T-cell (primary cell): Measurements from ENCODE around the gene POU2AF3. TPM values are rescaled to one million over a fixed set of nuclear protein-coding genes. Genes with fewer than 3 reads are reported as not detected.

ENCODE experiments used
- ATAC-seq, 4 experiments: fragments of 200-7000 bp in 3 of 4; fragments of 150-1000 bp in 1 of 4; cut with Tn5 transposase; replicated peaks in 1 of 4; 1 replicate in 3 of 4; 2 replicates in 1 of 4; pipeline ENCODE4 v1.10.0; 2021; ENCODE audit warnings: moderate library complexity in 3 of 4, mild to moderate bottlenecking in 2 of 4, moderate number of reproducible peaks in 1 of 4
- CTCF ChIA-PET, 2 donors: fragments of 300-600 bp; sonication (Branson Sonifier 250); formaldehyde crosslinking; loops; one replicate each; lab custom pipeline; 2022; ENCODE audit warnings: antibody characterized with exemption in 2 of 2; lab: Charles Lee
- POLR2A ChIA-PET, 2 donors: fragments of 300-600 bp; sonication (Branson Sonifier 250); formaldehyde crosslinking; loops; one replicate each; lab custom pipeline; 2022; ENCODE audit warnings: antibody characterized with exemption in 2 of 2; lab: Charles Lee
- DNase-seq, 35 experiments: peaks; one replicate each; pipeline versions ENCODE4 v3.0.0 to v3.0.0-alpha.2; 2013 to 2023
- H3K27ac ChIP-seq: one replicate; pipeline ENCODE4 v1.5.1; 2013; ENCODE audit warnings: low read length
- H3K27me3 ChIP-seq, 2 experiments: replicated peaks in 1 of 2; 1 replicate in 1 of 2; 2 replicates in 1 of 2; pipeline versions ENCODE4 v1.6.1 to v1.7.0; 2013; ENCODE audit warnings: low read length in 1 of 2, mixed read lengths in 1 of 2; ENCODE audit not compliant: control insufficient read depth in 2 of 2, insufficient read depth in 2 of 2; ENCODE audit errors: extremely low read depth in 1 of 2
- H3K36me3 ChIP-seq, 2 donors: 1 replicate in 1 of 2; 2 replicates in 1 of 2; pipeline versions ENCODE4 v1.6.1 to v1.7.0; 2013; ENCODE audit warnings: low read length in 1 of 2; ENCODE audit not compliant: control insufficient read depth in 2 of 2, insufficient read depth in 1 of 2; ENCODE audit errors: extremely low read depth in 1 of 2
- H3K4me1 ChIP-seq, 2 experiments: 1 replicate in 1 of 2; 2 replicates in 1 of 2; pipeline versions ENCODE4 v1.6.1 to v1.7.0; 2013; ENCODE audit warnings: low read length in 2 of 2, mixed read lengths in 1 of 2; ENCODE audit not compliant: insufficient read depth in 2 of 2, control insufficient read depth in 1 of 2; ENCODE audit errors: extremely low read depth in 1 of 2
- H3K4me3 ChIP-seq, 2 donors: 1 replicate in 1 of 2; 2 replicates in 1 of 2; pipeline versions ENCODE4 v1.5.1 to v1.7.0; 2013; ENCODE audit warnings: mild to moderate bottlenecking in 2 of 2, low read length in 1 of 2, moderate library complexity in 1 of 2; ENCODE audit not compliant: control insufficient read depth in 1 of 2; ENCODE audit errors: extremely low read depth in 1 of 2
- H3K9me3 ChIP-seq: 2 replicates; pipeline ENCODE4 v1.7.0; 2013
- H3K27ac Mint-ChIP-seq, 2 donors: one replicate each; pipeline ENCODE4 v1.8.0; 2020 to 2021; ENCODE audit warnings: mild to moderate bottlenecking in 2 of 2, mixed read lengths in 2 of 2
- H3K27me3 Mint-ChIP-seq, 2 donors: one replicate each; pipeline ENCODE4 v1.8.0; 2021 to 2022; ENCODE audit warnings: mixed read lengths in 2 of 2
- H3K36me3 Mint-ChIP-seq: one replicate; pipeline ENCODE4 v1.8.0; 2021; ENCODE audit warnings: mixed read lengths
- H3K4me1 Mint-ChIP-seq, 3 donors: one replicate each; pipeline ENCODE4 v1.8.0; 2020 to 2022; ENCODE audit warnings: mixed read lengths in 3 of 3, mild to moderate bottlenecking in 1 of 3
- H3K4me3 Mint-ChIP-seq, 3 donors: one replicate each; pipeline ENCODE4 v1.8.0; 2020 to 2022; ENCODE audit warnings: mild to moderate bottlenecking in 3 of 3, mixed read lengths in 3 of 3, moderate library complexity in 3 of 3
- H3K9me3 Mint-ChIP-seq, 3 donors: one replicate each; pipeline ENCODE4 v1.8.0; 2020 to 2022; ENCODE audit warnings: mixed read lengths in 3 of 3
- WGBS: methylation state at CpG from one replicate; pipeline ENCODE4 v1.1.5; 2013; ENCODE audit warnings: missing lambda C conversion rate; ENCODE audit not compliant: insufficient coverage; 5-methylcytosine and 5-hydroxymethylcytosine counted together
- total RNA-seq, 35 experiments: library from RNA in 6 of 35; stranded (reverse) in 6 of 35; fragments of 120-200 nt in 1 of 35; gene quantifications; one replicate each; pipeline versions ENCODE4 v1.2.1 to v1.2.4 and lab custom pipeline; 2013 to 2026

The POU2AF3 gene
- total RNA-seq, 5 donors from 2014 or later (not counting 1 experiment from before 2014, with no cell fraction given) = not detected

GRCh38 chr11:111297696-111298095 lies 650 bp upstream of the POU2AF3 start:
- H3K4me1 Mint-ChIP-seq = peaks cover 0 to 6% (median 4%) of the 10 kb centered on the region in 3 donors
- no peak overlapping the region for H3K27ac ChIP-seq
- CTCF ChIA-PET = no interaction called here
- peaks cover 2 to 35% of the 10 kb centered on the region in 2 experiments for H3K27me3 ChIP-seq
- ATAC-seq (no peak), DNase-seq (no peak)
- no peak overlapping the region for H3K27ac Mint-ChIP-seq
- WGBS = 100% methylated on average over 3 of the region's 10 CpGs
- no peaks in the 10 kb centered on the region for H3K36me3 Mint-ChIP-seq
- no peaks in the 10 kb centered on the region for H3K9me3 ChIP-seq
- H3K27me3 Mint-ChIP-seq = peaks cover 15 to 35% of the 10 kb centered on the region in 2 donors
- H3K4me3 Mint-ChIP-seq = peak overlapping the region in 1 of 3 donors; percentile 47
- H3K4me1 ChIP-seq = peaks cover 0 to 5% of the 10 kb centered on the region in 2 experiments
- H3K4me3 ChIP-seq = no peak overlapping the region
- H3K9me3 Mint-ChIP-seq = no peaks in the 10 kb centered on the region
- POLR2A ChIA-PET = no interaction called here
- no peaks in the 10 kb centered on the region for H3K36me3 ChIP-seq

GRCh38 chr11:111299101-111300026 lies 1.0 kb downstream of the POU2AF3 start:
- DNase-seq = peak in 1 of 35 experiments; percentile 1
- peak overlapping the region in 1 of 3 donors; percentile 20 for H3K4me3 Mint-ChIP-seq
- H3K9me3 Mint-ChIP-seq = no peaks in the 10 kb centered on the region
- CTCF ChIA-PET = no interaction called here
- Histone ChIP-seq H3K27me3 (peaks cover 2 to 35% of the 10 kb centered on the region in 2 experiments), H3K9me3 (no peaks in the 10 kb centered on the region), H3K4me1 (peaks cover 0 to 5% of the 10 kb centered on the region in 2 experiments), H3K27ac (no peak overlapping the region), H3K4me3 (no peak overlapping the region), H3K36me3 (no peaks in the 10 kb centered on the region)
- 6% methylated on average over 74 of the region's 77 CpGs for WGBS
- no peak for ATAC-seq
- no peaks in the 10 kb centered on the region for H3K36me3 Mint-ChIP-seq
- H3K4me1 Mint-ChIP-seq = peaks cover 0 to 6% (median 4%) of the 10 kb centered on the region in 3 donors
- peaks cover 16 to 40% of the 10 kb centered on the region in 2 donors for H3K27me3 Mint-ChIP-seq
- POLR2A ChIA-PET = no interaction called here
- no peak overlapping the region for H3K27ac Mint-ChIP-seq

- H3K4me1 Mint-ChIP-seq = peaks cover 0 to 6% (median 4%) of the 10 kb centered on the region in 3 donors
- CTCF ChIA-PET = no interaction called here
- peaks cover 25 to 44% of the 10 kb centered on the region in 2 donors for H3K27me3 Mint-ChIP-seq
- no peaks in the 10 kb centered on the region for H3K9me3 Mint-ChIP-seq
- DNase-seq (no peak), ATAC-seq (no peak)
- no peaks in the 10 kb centered on the region for H3K36me3 Mint-ChIP-seq
- Histone ChIP-seq H3K27me3 (peaks cover 2 to 35% of the 10 kb centered on the region in 2 experiments), H3K9me3 (no peaks in the 10 kb centered on the region), H3K4me3 (no peak overlapping the region), H3K36me3 (no peaks in the 10 kb centered on the region), H3K4me1 (peaks cover 0 to 5% of the 10 kb centered on the region in 2 experiments), H3K27ac (no peak overlapping the region)
- no peak overlapping the region for H3K27ac Mint-ChIP-seq
- peak overlapping the region in 1 of 3 donors; percentile 28 for H3K4me3 Mint-ChIP-seq
- WGBS = 95% methylated on average over 4 of the region's 9 CpGs
- POLR2A ChIA-PET = no interaction called here
Measured at GRCh38 chr11:111300569-111300968, 2.2 kb downstream of the POU2AF3 start.

GRCh38 chr11:111301004-111301841 lies 2.9 kb downstream of the POU2AF3 start:
- H3K27me3 Mint-ChIP-seq = peaks cover 26 to 44% of the 10 kb centered on the region in 2 donors

DNA sequence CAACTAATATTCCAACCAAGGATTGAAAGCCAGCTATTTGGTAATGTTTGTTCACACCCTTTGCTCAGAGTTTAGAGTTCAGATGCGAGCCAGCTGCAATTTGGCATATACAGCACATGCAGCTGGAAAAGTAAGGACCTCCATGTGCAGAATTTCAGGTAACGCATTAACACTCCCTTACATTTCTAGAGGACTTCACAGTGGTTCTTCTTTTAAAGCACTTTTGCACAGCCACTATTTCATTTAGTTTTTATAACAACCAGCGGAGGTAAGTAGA lies 3.4 kb downstream of the POU2AF3 start:
- ChIA-PET CTCF (no interaction called here), POLR2A (no interaction called here)
- H3K27me3 Mint-ChIP-seq = peaks cover 32 to 49% of the 10 kb centered on the region in 2 donors
- ATAC-seq (no peak), DNase-seq (no peak)
- peaks cover 0 to 6% (median 4%) of the 10 kb centered on the region in 3 donors for H3K4me1 Mint-ChIP-seq
- H3K36me3 Mint-ChIP-seq = no peaks in the 10 kb centered on the region
- WGBS = 88% methylated on average over 3 of the region's 3 CpGs
- peaks cover 0 to 33% of the 10 kb centered on the region in 2 experiments for H3K27me3 ChIP-seq
- H3K36me3 ChIP-seq = no peaks in the 10 kb centered on the region
- no peaks in the 10 kb centered on the region for H3K9me3 Mint-ChIP-seq
- no peak overlapping the region for H3K27ac Mint-ChIP-seq
- H3K4me3 ChIP-seq = no peak overlapping the region
- no peak overlapping the region for H3K4me3 Mint-ChIP-seq
- no peak overlapping the region for H3K27ac ChIP-seq
- peaks cover 0 to 5% of the 10 kb centered on the region in 2 experiments for H3K4me1 ChIP-seq
- no peaks in the 10 kb centered on the region for H3K9me3 ChIP-seq

More at GRCh38 chr11:111301004-111301841, 2.9 kb downstream of the POU2AF3 start:
- Histone ChIP-seq H3K4me3 (no peak overlapping the region), H3K27me3 (peaks cover 0 to 35% of the 10 kb centered on the region in 2 experiments), H3K9me3 (no peaks in the 10 kb centered on the region), H3K4me1 (peaks cover 0 to 5% of the 10 kb centered on the region in 2 experiments), H3K36me3 (no peaks in the 10 kb centered on the region), H3K27ac (no peak overlapping the region)
- H3K4me3 Mint-ChIP-seq = no peak overlapping the region
- DNase-seq (no peak), ATAC-seq (no peak)
- POLR2A ChIA-PET = no interaction called here
- H3K9me3 Mint-ChIP-seq = no peaks in the 10 kb centered on the region
- H3K27ac Mint-ChIP-seq = no peak overlapping the region
- no peaks in the 10 kb centered on the region for H3K36me3 Mint-ChIP-seq
- peaks cover 0 to 6% (median 4%) of the 10 kb centered on the region in 3 donors for H3K4me1 Mint-ChIP-seq
- no CpG with 5 or more reads among the region's 5 CpGs for WGBS
- CTCF ChIA-PET = no interaction called here

DNA sequence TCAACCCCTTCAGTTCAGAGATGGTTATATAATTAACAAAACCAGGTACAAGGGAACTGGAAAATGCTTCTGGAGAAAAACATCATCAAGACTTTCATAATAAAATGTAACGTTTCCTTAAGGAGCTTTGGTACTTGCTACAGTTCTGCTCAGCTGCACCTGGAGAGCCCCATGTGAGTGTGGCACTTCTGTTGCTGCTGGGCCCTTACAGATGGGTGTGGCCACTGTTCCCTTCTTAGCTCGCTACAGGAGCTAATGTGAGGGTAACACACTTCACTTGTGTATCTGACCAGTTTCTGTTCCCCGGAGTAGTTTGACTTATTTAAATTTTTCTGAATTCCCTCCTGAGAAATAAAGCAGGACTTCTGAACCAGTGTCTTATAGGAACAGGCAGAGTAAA lies 4.0 kb downstream of the POU2AF3 start:
- WGBS = 100% methylated on average over 1 of the region's 3 CpGs
- peaks cover 31 to 49% of the 10 kb centered on the region in 2 donors for H3K27me3 Mint-ChIP-seq

More for the DNA sequence above, 4.0 kb downstream of the POU2AF3 start:
- Mint-ChIP-seq H3K4me3 (no peak overlapping the region), H3K4me1 (peaks cover 0 to 6% (median 4%) of the 10 kb centered on the region in 3 donors), H3K27ac (no peak overlapping the region), H3K9me3 (no peaks in the 10 kb centered on the region), H3K36me3 (no peaks in the 10 kb centered on the region)
- H3K4me1 ChIP-seq = peaks cover 0 to 5% of the 10 kb centered on the region in 2 experiments
- POLR2A ChIA-PET = no interaction called here
- H3K27ac ChIP-seq = no peak overlapping the region
- H3K4me3 ChIP-seq = no peak overlapping the region
- H3K9me3 ChIP-seq = no peaks in the 10 kb centered on the region
- no peak for ATAC-seq
- no peaks in the 10 kb centered on the region for H3K36me3 ChIP-seq
- CTCF ChIA-PET = no interaction called here
- H3K27me3 ChIP-seq = peaks cover 0 to 33% of the 10 kb centered on the region in 2 experiments
- DNase-seq = no peak
